Globus pallidus (tissue), 1 donor: ENCODE results near the gene ZG16B.
A peak's percentile ranks its signal among the peaks of the same experiment; 100 is the strongest.

Experiments used
- DNase-seq: peaks from one replicate; pipeline ENCODE4 v3.0.0-alpha.2; 2015; ENCODE audit warnings: low spot score

ZG16B gene

DNA sequence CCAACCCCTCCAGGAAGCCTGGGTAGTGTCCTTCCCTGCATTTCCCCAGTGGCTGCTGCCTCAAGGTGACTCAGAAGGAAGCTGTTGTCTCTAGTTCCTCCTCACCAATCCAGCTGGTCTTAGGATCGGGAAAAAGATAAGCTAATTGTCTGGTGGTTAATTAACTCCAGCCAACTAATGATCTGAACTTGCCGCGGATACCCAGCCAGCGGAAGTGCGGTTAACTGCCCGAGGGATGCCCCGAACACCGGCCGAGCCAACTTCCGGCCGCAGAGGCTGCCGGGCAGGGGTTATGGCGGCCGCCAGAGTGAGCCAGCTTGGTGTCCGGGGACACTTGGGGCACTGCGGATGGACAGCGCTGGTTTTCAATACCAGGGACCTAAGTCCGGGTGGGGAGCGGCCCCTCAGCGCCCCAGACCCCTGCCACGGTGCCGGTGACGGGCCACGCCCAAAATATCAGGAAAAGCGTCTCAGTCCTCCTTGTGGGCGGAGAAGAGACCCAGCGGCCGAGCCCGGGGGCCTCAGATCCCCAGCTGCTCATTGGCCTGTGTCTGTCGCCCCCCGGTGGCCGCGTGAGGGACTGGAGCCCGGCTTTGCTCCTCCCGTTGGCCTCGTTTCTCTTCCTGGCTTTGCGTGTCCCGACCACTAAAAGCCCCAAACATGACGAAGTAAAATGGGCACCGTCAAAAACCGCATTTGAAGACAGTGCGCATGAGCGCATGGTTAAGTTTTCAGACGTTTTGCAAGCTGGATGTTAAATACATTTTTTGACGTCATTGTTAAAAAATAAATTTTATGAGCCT is 38.1 kb downstream of the ZG16B start:
- peak; percentile 88 for DNase-seq

- DNase-seq = no peak
These were observed 41.8 kb downstream of the ZG16B start for GRCh38 chr16:2871926-2872325.

- DNase-seq = no peak
These were observed 44.2 kb downstream of the ZG16B start for GRCh38 chr16:2874032-2874911.

GRCh38 chr16:2874912-2875362 is 44.8 kb downstream of the ZG16B start:
- DNase-seq = peak; percentile 74

- no peak for DNase-seq
These were observed 49.9 kb downstream of the ZG16B start for GRCh38 chr16:2879854-2880508.
